Activated naive CD4-positive, alpha-beta T cell treated with Interleukin-2 at 50 U/mL for 16 hours (primary cell): ENCODE results near the gene NOVA1.

Source experiments
- DNase-seq: peaks from one replicate; pipeline ENCODE4 v3.0.0-alpha.2; 2020

The NOVA1 gene

GRCh38 chr14:26429205-26429604 is 168.6 kb downstream of the NOVA1 start:
- no peak for DNase-seq

- DNase-seq, result no peak
These were observed 170.7 kb downstream of the NOVA1 start for GRCh38 chr14:26427097-26427496.

GRCh38 chr14:26424537-26424936 is 173.3 kb downstream of the NOVA1 start:
- DNase-seq, result no peak

GRCh38 chr14:26415618-26416123 is 182.2 kb downstream of the NOVA1 start:
- no peak for DNase-seq

- no peak for DNase-seq
These were observed 182.9 kb downstream of the NOVA1 start for GRCh38 chr14:26414926-26415325.

GRCh38 chr14:26414103-26414502 is 183.7 kb downstream of the NOVA1 start:
- no peak for DNase-seq

GRCh38 chr14:26412421-26412820 is 185.4 kb downstream of the NOVA1 start:
- DNase-seq, result no peak

- no peak for DNase-seq
These were observed 187.6 kb downstream of the NOVA1 start for GRCh38 chr14:26410189-26410685.

- no peak for DNase-seq
These were observed 192.9 kb downstream of the NOVA1 start for GRCh38 chr14:26404927-26405326.

GRCh38 chr14:26403760-26404159 is 194.1 kb downstream of the NOVA1 start:
- no peak for DNase-seq

- no peak for DNase-seq
These were observed 195.7 kb downstream of the NOVA1 start for GRCh38 chr14:26402126-26402525.

- DNase-seq, result no peak
These were observed 196.5 kb downstream of the NOVA1 start for GRCh38 chr14:26401179-26401968.

- DNase-seq, result no peak
These were observed 197.5 kb downstream of the NOVA1 start for GRCh38 chr14:26400373-26400772.

- no peak for DNase-seq
These were observed 199.2 kb downstream of the NOVA1 start for GRCh38 chr14:26398616-26399015.
